Right atrium auricular region (tissue), 2 donors: Measurements from ENCODE around the gene HERC2. TPM values are rescaled to one million over a fixed set of nuclear protein-coding genes. Genes with fewer than 3 reads are reported as not detected.

Source experiments
- DNase-seq: peaks from one replicate; pipeline ENCODE4 v3.0.0-alpha.2; 2019; ENCODE audit warnings: low spot score
- H3K27ac ChIP-seq, 2 donors: fragments of 200-600 bp; sonication (generic); 1 replicate in 1 of 2; 2 replicates in 1 of 2; pipeline ENCODE4 v1.5.1; 2016 to 2019
- H3K27me3 ChIP-seq, 2 donors: fragments of 200-600 bp; sonication (generic); one replicate each; pipeline versions ENCODE4 v1.5.1 to v1.6.0; 2017 to 2019
- H3K36me3 ChIP-seq: fragments of 200-600 bp; sonication (generic); one replicate; pipeline ENCODE4 v1.5.1; 2016
- H3K4me1 ChIP-seq, 2 donors: fragments of 200-600 bp; sonication (generic); one replicate each; pipeline versions ENCODE4 v1.5.1 to v1.6.0; 2017 to 2019
- H3K4me3 ChIP-seq, 2 donors: fragments of 200-600 bp; sonication (generic); 1 replicate in 1 of 2; 2 replicates in 1 of 2; pipeline ENCODE4 v1.5.1; 2017 to 2019; ENCODE audit warnings: mild to moderate bottlenecking in 1 of 2, moderate library complexity in 1 of 2
- H3K9me3 ChIP-seq, 2 donors: fragments of 200-600 bp; sonication (generic); one replicate each; pipeline ENCODE4 v1.5.1; 2019
- total RNA-seq, 2 donors: library from RNA; depleted of rRNA; stranded (reverse); fragments of >200 nt; gene quantifications; one replicate each; pipeline ENCODE4 v1.1.0, GENCODE V29; 2016
- TF ChIP-seq, protein P1 (sequence below), 2 donors: fragments of 200-600 bp; sonication (generic); IDR thresholded peaks; one replicate each; pipeline ENCODE4 v1.5.1; 2019; ENCODE audit warnings: antibody characterized with exemption in 2 of 2

The HERC2 gene
- total RNA-seq, 2 donors from 2014 or later = 50.8 to 62.4 TPM

DNA sequence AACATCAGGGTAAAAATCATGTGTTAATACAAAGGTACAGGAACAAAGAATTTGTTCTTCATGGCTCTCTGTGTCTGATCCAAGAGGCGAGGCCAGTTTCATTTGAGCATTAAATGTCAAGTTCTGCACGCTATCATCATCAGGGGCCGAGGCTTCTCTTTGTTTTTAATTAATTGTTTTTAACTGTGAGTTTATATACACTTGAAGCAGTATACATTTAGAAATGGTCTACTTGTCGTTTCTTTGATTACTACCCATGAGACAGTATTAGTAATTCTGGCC lies 201.7 kb downstream of the HERC2 start:
- TF ChIP-seq, protein P1, sequence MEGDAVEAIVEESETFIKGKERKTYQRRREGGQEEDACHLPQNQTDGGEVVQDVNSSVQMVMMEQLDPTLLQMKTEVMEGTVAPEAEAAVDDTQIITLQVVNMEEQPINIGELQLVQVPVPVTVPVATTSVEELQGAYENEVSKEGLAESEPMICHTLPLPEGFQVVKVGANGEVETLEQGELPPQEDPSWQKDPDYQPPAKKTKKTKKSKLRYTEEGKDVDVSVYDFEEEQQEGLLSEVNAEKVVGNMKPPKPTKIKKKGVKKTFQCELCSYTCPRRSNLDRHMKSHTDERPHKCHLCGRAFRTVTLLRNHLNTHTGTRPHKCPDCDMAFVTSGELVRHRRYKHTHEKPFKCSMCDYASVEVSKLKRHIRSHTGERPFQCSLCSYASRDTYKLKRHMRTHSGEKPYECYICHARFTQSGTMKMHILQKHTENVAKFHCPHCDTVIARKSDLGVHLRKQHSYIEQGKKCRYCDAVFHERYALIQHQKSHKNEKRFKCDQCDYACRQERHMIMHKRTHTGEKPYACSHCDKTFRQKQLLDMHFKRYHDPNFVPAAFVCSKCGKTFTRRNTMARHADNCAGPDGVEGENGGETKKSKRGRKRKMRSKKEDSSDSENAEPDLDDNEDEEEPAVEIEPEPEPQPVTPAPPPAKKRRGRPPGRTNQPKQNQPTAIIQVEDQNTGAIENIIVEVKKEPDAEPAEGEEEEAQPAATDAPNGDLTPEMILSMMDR (IDR thresholded peaks at IDR 0.05) = no peak
- peaks cover 71% of the 10 kb centered on the region for H3K36me3 ChIP-seq
- no peak for DNase-seq
- H3K27ac ChIP-seq = no peak overlapping the region
- H3K4me1 ChIP-seq = no peaks in the 10 kb centered on the region
- H3K27me3 ChIP-seq = no peaks in the 10 kb centered on the region
- no peak overlapping the region for H3K4me3 ChIP-seq
- H3K9me3 ChIP-seq = no peaks in the 10 kb centered on the region

DNA sequence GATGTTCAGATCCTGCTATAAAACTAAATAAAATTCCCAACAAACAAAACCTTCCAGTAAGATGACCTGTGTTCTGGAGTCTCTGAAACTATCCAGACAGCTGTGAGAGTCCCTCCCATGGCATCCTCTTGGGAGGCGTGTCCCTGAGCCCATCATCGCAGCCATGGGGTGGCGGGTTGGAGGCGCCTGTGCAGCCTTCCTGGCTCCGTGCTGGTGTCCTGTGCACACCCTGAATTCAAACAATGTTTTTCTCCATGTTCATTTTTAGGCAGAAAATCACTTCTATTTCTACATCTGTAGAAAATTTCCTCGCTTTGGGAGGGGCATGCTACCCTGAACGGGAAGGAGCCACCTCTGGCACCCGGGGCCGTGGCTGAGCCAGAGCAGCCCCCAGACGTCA lies 203.4 kb downstream of the HERC2 start:
- Histone ChIP-seq H3K27me3 (no peaks in the 10 kb centered on the region), H3K27ac (no peak overlapping the region), H3K36me3 (peaks cover 82% of the 10 kb centered on the region), H3K9me3 (no peaks in the 10 kb centered on the region), H3K4me1 (no peaks in the 10 kb centered on the region), H3K4me3 (no peak overlapping the region)
- TF ChIP-seq, protein P1 (IDR thresholded peaks at IDR 0.05) = no peak
- no peak for DNase-seq

- Histone ChIP-seq H3K4me1 (no peaks in the 10 kb centered on the region), H3K4me3 (no peak overlapping the region), H3K36me3 (peaks cover 86% of the 10 kb centered on the region), H3K27ac (no peak overlapping the region), H3K27me3 (no peaks in the 10 kb centered on the region), H3K9me3 (no peaks in the 10 kb centered on the region)
- TF ChIP-seq, protein P1 (IDR thresholded peaks at IDR 0.05) = no peak
- DNase-seq = no peak
Measured at GRCh38 chr15:28118083-28118482, 203.9 kb downstream of the HERC2 start.

- Histone ChIP-seq H3K4me3 (no peak overlapping the region), H3K36me3 (peaks cover 89% of the 10 kb centered on the region), H3K27me3 (no peaks in the 10 kb centered on the region), H3K4me1 (no peaks in the 10 kb centered on the region), H3K27ac (no peak overlapping the region), H3K9me3 (no peaks in the 10 kb centered on the region)
- TF ChIP-seq, protein P1 (IDR thresholded peaks at IDR 0.05) = no peak
- DNase-seq = no peak
Measured at GRCh38 chr15:28117432-28117990, 204.5 kb downstream of the HERC2 start.

DNA sequence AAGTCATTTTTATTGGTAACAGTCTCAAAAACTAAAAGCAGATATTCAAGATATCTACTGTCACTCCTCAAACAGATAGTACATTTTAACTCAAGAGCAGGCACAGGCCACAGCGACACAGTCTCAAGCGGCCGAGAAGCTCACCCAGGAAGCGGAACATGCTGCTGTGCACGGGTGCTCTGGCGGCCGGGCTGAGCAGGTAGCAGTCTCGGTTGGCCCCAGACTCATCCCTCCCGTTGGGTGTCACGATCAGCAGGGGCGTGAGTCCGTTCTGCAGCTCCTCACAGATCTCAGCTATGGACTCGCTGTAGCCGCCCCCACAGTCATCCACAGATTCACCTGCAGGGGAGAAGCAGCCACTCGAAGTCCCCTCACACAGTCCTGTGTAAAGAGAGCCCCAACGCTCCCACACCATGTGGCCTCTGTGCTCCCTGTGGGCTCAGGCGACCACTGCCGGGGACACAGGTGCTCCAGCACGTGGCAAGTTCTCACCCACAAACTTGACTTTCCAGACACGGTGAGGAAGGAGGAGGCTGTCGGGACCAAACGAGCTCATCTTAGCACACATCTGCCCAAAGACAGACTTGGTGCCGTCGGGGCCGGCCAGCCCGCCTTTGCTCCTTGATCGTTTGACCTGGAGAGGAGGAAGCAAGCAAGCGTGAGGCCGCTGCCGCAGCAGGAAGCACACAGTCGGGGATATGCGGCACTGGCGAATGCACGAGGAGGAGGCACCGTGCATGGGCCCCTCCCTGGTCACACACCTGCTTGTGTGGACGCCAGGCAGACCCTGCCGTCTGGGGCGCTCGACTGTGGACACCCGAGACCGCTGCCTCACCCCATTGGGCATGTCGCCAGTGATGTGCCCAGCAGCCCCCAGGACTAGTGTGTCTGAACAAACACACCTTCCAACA lies 205.2 kb downstream of the HERC2 start:
- H3K27ac ChIP-seq = no peak overlapping the region
- no peaks in the 10 kb centered on the region for H3K9me3 ChIP-seq
- H3K27me3 ChIP-seq = no peaks in the 10 kb centered on the region
- DNase-seq = no peak
- TF ChIP-seq, protein P1 (IDR thresholded peaks at IDR 0.05) = no peak
- H3K4me1 ChIP-seq = no peaks in the 10 kb centered on the region
- no peak overlapping the region for H3K4me3 ChIP-seq
- H3K36me3 ChIP-seq = peaks cover 91% of the 10 kb centered on the region
